Epithelial cell of alveolus of lung (primary cell): ENCODE results near the gene TTC34. TPM values are rescaled to one million over a fixed set of nuclear protein-coding genes. Genes with fewer than 3 reads are reported as not detected.

ENCODE experiments used
- total RNA-seq: library from RNA; depleted of rRNA; stranded (reverse); fragments of >200 nt; gene quantifications from 2 replicates; pipeline ENCODE4 v1.2.1, GENCODE V29; 2015

The TTC34 gene, protein sequence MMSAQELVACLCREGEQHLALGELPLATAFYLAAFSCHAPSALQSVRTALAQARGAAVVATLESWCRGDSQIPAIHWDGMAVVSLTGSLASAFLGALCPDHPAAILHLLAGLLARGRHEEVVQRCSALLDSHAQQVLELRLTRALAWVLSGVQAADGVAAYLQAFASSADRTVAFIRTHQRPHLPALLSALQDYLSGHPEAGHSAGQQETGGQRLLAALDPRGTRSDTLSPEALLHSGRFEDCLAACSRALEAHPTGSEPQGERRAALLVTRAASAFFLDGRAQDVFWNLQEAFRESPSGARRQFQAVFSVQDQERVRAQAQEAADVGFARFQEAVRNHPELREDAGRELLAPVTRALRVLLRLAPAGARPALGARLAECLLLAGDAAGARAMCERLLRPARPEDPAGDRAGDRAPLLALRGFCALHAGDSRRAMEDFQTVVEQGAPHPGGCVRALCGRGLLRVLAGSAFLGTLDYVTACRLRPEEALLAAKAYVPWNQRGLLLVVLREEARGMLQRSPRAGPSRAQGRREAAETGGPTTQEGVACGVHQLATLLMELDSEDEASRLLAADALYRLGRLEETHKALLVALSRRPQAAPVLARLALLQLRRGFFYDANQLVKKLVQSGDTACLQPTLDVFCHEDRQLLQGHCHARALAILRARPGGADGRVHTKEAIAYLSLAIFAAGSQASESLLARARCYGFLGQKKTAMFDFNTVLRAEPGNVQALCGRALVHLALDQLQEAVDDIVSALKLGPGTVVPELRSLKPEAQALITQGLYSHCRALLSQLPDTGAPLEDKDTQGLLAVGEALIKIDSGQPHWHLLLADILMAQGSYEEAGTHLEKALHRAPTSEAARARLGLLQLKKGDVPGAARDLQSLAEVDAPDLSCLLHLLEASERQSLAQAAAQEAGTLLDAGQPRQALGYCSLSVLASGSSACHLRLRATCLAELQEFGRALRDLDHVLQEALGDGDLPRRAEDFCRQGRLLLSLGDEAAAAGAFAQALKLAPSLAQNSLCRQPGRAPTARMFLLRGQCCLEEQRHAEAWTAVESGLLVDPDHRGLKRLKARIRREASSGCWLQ
- total RNA-seq, result 0.26 and 0.32 TPM in 2 replicates

DNA sequence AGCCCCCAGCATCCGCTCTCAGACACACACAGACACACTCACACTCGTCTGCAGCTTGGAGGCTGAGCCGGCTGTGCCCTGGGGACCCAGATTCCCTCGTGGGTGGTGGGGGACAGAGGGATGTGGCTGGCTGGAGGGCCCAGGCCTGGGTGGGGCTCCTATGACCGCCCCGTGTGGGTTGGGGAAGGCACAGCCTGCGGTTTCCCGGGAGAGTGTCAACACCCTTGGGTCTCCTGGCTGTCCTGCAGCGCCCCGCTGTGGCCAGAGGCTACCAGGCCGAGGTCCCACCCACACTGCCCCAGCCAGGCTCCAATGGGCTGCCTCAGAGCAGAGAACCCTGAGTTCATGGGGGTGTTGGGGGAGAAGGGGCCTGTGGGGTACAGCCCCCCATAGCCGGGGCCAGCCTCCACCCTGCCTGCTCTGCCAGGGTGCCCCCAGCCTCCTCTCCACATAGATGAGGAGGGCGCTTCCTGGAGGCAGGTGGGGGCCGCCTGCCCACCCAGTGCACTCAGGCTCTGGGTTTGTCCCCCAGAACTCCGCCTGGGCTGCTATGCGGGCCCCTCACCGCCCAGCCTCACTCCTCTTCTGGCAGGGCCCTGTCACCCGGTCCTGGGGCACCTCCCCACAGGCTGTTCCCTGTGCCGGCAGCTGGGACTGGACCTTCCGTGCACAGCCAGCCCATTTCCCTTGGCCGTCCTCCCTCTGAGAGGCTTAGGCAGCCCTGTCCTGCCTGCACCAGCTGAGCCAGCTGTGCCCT lies at the start of gene TTC34:
Gene TTC34 (minus strand): TSS at position 159 of the 757 bp plus-strand sequence. CDS start 866 bp downstream, outside the sequence.

DNA sequence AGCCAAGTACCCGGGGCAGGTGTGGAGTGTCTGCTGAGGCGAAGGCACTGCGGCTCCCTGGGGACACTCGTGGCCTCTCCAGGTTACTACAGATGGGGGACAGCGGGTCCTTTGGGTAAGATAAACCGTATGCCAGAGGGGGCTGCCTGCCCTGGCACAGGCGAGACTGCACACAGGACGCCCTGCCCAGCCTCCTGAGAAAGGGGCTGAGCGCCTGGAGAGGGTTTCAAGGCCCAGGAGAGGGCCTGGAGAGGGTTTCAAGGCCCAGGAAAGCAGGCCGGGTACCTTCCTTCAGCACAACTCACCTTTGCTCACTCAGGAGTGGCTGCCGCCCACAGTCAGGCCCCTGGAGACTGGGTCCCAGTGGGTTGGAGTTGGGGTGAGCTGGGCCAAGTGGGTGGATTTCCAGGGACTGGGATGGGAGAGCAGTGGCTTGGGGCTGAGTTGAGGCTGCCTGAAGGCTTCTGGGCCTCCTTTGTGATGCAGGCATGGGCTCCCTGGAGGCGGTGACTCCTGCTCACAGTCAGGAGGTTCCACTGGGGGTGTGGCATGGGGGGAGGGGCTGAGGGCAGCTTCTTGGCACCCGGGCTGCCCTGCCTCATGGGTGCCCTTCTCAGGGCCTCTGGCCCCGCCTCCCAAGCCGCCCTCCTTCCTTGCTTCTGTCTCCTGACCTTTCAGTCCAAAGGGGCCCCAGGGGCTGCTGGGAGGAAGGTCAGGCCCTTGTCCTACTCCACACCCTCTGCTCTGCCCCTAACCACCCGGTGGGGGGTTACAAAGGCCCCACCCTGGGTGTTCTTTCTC lies 168.7 kb downstream of the TTC34 start, which contains the start of gene MMEL1:
Gene MMEL1 (minus strand): TSS at position 456 of the 801 bp plus-strand sequence. CDS start 3,532 bp downstream, outside the sequence.

DNA sequence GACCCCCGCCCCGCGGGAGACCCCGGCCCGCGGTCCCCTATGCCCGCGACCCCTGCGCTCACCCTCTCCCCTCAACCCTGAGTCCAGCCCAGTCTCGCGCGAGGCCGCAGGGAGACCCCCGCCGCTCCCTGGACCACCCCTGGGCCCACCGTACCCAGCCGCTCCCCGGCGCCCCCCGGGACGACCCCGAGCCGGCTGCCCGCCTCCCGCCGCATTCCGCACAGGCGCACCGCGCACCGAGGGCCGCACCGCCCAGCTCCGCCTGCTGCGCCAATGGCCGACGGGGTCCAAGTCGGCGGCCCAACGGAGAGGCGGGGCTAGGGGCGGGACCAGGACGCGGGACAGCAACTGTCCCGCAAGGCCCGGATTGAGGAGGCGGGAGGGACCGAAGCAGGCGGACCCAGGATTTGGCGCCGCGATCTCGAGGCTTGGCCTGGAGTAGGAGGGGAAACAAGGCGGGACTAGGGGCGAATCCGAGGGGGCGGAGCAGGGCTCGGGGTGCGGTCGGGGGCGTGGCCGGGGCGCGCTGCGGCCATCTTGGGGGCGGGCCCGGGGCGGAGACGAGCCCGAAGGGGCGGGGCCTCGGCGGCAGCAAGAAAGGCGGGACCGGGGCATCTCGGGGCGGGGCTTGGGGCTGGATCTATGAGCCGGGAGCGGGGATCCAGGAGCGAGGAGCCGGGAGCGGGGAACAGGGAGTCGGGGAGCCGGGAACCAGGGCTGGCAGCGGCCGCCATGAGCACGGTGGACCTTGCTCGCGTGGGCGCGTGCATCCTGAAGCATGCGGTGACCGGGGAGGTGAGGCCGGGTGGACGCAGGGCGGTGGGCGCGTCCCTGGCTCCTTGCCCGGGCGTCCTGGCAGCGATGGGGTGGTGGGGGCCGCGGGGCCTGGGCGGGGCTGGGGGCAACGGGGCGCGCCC lies 215.1 kb downstream of the TTC34 start, which contains the start of gene PRXL2B:
Gene PRXL2B (plus strand): TSS at position 624 of the 917 bp plus-strand sequence. CDS start 109 bp downstream, at position 733.

Other genes with a start within 250 kb of the TTC34 start
- 8.8 and 17.6 TPM in 2 replicates for gene TNFRSF14, start 245.3 kb downstream of the TTC34 start, total RNA-seq
- gene PRXL2B, start 214.9 kb downstream of the TTC34 start, total RNA-seq, result 16.2 and 19.4 TPM in 2 replicates
- gene MMEL1, start 168.7 kb downstream of the TTC34 start, total RNA-seq, result 0.32 and 0.39 TPM in 2 replicates
- gene ACTRT2, start 219.8 kb upstream of the TTC34 start, total RNA-seq, result not detected in 2 replicates